Measurements from ENCODE around the gene PDXDC1.

DNA sequence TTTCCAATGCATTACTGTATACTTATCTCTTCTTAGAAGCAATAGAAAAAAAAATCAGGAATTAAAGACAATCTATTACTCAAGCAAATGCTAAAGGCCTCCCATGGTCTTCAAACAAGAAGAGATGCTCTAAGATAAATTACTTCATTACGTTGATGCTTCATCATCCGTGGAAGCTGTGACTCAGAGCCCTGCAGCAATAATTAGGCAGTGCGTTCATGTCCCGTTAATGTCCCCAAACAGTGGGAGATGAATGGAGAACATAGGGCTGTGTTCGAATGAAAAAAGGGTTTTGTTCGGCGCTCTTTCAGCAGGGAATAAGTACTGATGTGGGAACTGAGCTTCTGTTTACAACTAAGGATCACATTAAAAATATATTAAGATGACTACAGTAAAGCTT, 15.9 kb upstream of the PDXDC1 start:
- TF ChIP-seq POLR2A (IDR thresholded peaks at IDR 0.05) (no peak), POLR2AphosphoS5 (IDR thresholded peaks at IDR 0.05) (no peak)

Data from gastroesophageal sphincter (tissue), 2 donors.